DLD1 (cell line): Measurements from ENCODE around the gene GSG1L.

Experiments
- in situ Hi-C: cut with HindIII; loops from 2 replicates; pipeline ENCODE4 v1.10.0; 2017; ENCODE audit warnings: low sequenced_read_pairs

GSG1L gene

DNA sequence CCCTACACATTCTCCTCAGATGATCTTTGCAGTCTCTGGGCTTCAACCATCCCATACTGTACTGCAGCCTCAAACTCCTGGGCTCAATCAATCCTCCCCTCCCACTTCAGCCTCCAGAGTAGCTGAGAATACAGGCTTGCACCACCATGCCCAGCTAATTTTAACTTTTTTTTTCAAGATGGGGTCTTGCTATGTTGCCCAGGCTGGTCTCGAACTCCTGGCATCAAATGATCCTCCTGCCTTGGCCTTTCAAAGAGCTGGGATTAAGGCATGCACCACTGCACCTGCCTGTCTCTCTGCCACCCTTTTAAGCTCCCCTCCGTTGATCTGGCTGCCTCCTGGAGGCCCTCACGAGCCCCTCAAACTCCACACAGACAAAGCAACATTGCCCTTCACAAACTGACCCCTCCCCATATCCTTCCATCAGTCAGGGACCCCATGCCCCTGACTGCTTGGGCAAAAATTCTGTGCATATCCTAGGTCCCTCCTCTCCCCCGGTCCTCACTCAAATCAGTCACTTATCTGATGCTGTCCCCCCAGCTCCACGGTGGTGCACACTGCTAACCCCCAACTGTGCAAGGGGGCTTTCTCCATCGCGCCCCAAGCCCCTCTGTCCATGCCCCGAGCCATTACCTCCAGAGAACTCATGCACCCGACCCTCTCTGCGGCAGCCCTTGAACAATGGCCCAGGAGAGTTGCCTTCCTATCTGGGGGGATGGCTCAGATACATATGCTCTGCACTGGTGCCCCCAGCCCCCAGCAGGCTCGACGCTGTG lies 260.7 kb downstream of the GSG1L start:
- in situ Hi-C loops: no loop called here

DNA sequence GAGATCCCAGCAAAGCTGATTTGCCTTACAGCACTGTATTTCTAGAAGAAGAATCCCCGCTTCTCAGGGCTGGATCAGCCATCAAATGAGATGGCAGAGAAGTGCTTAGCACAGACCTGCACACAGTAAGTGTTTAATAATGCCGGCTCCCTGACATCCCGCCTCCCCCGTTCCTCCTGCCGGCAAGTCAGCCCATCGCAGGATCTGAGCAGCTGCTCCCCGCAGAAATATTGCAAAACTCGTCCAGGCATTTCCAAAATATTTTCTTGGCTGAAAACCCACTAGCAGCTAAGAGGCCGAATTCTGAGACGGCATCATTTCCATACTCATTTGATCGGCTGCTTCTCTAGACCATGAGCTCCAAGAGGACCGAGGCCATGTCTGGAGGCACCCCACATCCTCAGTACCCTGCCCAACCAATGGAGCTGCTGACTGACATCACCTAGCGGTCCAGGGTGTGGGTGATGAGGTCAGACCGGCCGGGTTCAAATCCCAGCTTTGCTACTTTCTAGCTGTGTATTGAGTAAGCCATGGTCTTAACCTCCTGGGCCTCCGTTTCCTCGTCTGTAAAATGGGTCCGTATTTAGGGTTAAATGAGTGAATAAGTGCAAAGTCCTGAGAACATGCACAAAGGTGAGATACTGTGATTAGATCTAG lies 262.1 kb downstream of the GSG1L start:
- in situ Hi-C loops: no loop called here

DNA sequence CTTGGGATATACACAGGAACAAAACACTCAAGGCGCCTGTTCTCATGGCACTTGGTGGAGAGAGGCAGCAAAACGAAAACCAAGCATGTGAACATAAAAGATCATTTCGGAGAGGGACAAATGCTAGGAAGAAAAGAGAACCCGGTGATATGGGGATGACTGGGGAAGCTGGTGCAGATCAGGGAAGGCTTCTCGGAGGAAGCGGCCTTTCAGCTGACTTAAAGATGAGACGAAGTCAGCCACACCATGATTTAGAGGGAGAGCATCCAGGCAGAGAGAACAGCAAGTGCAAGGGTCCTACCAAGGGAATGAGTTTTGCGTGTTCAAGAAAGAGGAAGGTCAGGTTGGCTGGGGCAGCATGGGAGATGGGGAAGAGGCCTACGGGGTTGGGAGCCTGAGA lies 262.7 kb downstream of the GSG1L start:
- in situ Hi-C loops: no loop called here

GRCh38 chr16:27799896-27800295 lies 263.6 kb downstream of the GSG1L start:
- in situ Hi-C loops: no loop called here

DNA sequence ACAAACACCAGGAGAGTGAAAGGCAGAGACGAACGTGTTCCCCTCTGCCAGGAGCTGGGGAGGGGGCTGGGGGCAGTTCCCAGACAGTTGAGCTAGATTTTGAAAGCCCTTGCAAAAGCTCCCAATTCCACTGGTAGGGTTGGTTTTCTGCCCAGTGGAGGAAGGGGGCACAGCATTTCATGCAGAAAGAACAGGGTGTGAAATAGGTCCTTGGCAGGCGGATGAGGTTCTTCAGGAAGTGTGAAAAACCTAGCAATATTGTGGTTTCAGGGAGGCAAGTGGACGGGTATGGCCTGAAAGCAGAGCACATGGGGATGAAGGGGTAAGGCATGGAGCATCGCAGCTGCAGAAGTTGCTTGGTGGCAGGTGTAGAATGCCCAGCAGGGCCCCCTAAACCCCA lies 265.3 kb downstream of the GSG1L start:
- in situ Hi-C loops: no loop called here

DNA sequence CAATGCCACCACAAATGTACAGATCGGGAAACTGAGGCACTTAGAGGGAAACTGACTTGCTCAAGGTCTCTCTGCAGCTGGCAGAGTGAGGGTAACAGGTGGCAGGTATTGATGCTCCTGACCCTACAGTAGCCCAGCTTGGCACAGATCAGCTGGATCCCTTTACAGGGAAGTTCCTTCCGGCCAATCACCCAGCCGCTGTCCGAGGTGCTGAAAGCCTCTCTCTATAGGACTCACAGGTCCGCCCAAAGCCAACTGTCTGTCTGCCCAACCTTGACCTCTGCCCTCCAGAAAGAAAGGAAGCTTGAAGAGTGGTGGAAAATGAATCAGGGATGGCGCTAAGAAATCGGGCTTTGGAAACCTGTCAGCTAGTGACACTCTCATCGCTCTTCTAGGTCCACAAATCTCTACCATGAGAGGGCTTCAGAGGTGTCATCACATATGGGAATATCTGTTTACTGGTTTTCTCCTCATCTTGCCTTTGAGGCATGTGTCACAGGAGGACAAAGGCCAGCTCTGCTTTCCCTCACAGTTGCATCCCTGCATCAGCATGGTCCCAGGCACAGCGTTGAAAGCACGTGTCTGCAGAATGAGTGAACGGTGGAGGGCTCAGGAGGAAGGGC lies 267.4 kb downstream of the GSG1L start:
- in situ Hi-C loops: no loop called here

GRCh38 chr16:27793249-27793622 lies 270.3 kb downstream of the GSG1L start:
- in situ Hi-C loops: no loop called here

DNA sequence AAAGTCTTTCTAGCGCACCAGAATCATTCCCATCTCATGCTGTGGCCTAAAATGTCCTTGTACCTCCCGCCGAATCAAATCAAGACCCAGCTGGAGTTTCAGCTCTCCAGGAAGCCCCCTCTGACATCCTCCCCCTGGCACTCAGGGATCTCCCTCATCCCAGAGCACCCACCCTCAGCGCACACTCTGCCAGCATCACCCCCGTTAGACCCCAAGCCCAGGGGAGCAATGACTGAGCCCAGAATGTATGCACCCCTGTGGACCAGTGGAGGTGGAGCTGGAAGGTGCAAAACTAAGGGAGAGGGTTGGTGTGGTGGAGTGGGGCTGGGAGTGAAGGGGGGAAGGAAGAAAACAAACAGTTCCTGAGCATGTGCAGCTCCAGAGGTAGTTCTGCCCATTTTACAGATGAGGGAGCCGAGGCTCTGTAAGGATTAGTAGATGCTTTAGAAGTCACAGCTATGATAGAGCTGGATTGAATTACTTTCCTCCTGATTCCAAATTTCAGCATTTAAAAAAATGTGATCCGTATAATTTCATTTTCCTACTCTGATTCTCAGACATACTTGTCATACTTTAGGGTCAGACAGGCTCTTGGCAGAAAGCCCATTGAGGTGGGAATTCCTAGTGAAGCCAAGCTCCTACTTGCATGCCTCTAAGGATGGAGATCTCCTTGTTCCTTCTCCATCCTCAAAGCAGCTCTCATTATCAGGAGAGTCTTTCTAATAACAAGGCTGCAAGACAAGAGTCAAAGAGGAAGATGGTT lies 270.8 kb downstream of the GSG1L start:
- in situ Hi-C loops: no loop called here

DNA sequence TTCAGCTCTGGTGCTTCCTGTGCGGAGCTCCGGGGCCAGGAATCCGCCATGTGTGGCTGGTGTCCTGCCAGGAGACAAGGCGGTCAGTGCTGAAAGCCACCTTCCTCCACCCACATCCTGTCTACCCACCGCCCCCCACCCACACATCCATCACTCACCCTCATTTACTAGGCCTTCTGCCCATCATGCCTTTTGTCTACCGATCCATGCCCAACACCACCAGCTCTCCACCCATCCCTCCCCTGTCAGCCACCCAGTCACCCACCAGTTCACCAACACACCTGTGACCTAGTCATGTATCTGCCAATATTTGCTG lies 272.2 kb downstream of the GSG1L start:
- in situ Hi-C loops: no loop called here

- in situ Hi-C loops: no loop called here
Observed at GRCh38 chr16:27790546-27791403, 272.7 kb downstream of the GSG1L start.

GRCh38 chr16:27789595-27790241 lies 273.8 kb downstream of the GSG1L start:
- in situ Hi-C loops: no loop called here

GRCh38 chr16:27789150-27789549 lies 274.4 kb downstream of the GSG1L start:
- in situ Hi-C loops: no loop called here

GRCh38 chr16:27787665-27788064 lies 275.8 kb downstream of the GSG1L start:
- in situ Hi-C loops: no loop called here

- in situ Hi-C loops: no loop called here
Observed at GRCh38 chr16:27786923-27787625, 276.4 kb downstream of the GSG1L start.

- in situ Hi-C loops: no loop called here
Observed at GRCh38 chr16:27786221-27786922, 277.1 kb downstream of the GSG1L start.

GRCh38 chr16:27785307-27785678 lies 278.2 kb downstream of the GSG1L start:
- in situ Hi-C loops: no loop called here

- in situ Hi-C loops: no loop called here
Observed at GRCh38 chr16:27784351-27785306, 278.9 kb downstream of the GSG1L start.
